Ureter (tissue), 1 donor: Measurements from ENCODE around the gene TM9SF4. TPM values are rescaled to one million over a fixed set of nuclear protein-coding genes. Genes with fewer than 3 reads are reported as not detected.
A peak's percentile ranks its signal among the peaks of the same experiment; 100 is the strongest.

Experiments used
- DNase-seq: peaks from one replicate; pipeline ENCODE4 v3.0.0-alpha.2; 2020; ENCODE audit warnings: low spot score
- total RNA-seq: library from RNA; stranded (reverse); gene quantifications from one replicate; pipeline ENCODE4 v1.2.4, GENCODE V29; 2023
- donor health status: DM: yes; HTN: yes; CAD: no.

TM9SF4 gene
- total RNA-seq, 1 donor from 2014 or later: 69.4 TPM

DNA sequence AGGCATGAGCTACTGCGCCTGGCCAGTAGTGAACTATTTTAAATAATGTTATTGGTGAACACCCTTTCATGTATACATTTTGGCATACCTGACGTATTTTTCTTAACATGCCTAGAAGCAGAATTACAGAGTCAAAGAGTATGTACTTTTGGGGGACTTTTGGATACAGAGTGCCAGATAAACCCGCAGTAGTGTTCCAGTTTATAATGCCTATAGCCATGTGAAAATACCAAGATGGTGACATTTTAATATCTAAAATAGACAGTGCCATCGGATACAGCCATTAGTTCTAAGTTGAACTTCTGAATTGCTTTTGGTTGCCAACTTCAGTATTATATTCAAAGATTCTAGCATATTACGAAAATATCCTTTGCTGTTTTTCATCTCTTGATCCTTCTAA lies 20.3 kb downstream of the TM9SF4 start:
- DNase-seq: no peak

DNA sequence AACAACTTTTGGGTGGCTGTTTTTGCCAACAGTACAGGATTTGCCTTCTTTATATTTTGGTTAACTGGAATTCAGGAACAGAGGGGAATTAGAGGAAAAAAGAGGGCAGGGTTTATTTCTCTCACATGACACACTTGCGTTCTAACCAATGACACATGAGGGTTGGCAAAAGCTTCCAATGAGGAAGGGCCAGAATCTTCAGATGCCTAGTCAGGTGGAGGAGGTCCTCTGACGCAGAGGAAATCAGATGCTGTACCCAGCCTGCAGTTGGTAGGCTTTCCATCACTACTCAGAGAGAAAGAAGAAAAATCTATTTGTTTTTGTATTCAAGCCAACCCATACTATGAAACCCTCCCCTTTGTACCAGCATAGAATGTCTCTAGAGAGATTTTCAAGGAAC lies 20.8 kb downstream of the TM9SF4 start:
- no peak for DNase-seq

DNA sequence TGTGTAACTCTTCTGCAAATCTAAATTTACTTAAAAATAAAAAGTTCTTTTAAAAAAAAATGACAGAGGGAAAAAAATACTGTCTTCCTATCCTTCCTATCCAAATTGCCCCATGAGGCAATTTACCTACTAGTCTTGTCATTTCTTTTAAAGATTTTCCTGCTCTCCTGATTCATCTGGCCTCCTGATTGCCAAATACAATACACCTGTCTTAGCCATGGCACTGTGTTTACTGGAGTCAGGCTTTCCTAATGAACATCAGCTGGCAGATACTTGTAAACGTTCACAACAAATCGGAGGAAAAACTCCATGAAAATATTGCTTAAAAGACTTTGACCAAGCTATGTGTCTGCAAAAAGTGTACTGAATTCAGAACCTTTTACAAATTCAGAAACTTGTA lies 21.5 kb downstream of the TM9SF4 start:
- DNase-seq: no peak

DNA sequence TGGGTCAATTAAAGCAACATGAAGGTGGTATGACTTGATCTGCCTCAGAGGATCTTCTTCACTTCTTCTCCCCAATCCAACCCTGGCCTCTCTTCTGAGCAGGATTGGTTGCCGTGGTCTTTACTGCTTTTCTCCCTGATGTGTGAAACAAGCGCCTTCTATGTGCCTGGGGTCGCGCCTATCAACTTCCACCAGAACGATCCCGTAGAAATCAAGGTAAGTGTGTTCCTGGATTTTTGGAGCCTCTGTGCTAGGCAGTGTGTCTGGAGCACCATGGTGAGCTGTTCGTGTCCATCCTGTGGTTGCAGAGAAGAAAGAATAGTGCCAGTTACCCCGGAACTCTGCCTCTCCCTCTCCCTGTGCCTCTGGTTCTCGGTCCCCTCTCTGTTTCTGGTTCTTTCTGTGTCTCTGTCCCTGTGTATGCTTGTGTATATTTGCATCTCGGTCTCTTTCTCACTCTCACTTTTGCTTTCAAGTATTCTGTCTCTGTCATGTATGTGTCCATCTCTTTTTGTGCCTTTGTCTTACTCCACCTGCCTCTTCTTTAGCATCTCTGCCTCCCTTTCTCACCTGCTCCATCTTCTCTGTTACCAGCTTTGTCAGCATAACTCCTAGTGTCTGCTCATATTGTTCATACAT lies 23.5 kb downstream of the TM9SF4 start:
- no peak for DNase-seq

DNA sequence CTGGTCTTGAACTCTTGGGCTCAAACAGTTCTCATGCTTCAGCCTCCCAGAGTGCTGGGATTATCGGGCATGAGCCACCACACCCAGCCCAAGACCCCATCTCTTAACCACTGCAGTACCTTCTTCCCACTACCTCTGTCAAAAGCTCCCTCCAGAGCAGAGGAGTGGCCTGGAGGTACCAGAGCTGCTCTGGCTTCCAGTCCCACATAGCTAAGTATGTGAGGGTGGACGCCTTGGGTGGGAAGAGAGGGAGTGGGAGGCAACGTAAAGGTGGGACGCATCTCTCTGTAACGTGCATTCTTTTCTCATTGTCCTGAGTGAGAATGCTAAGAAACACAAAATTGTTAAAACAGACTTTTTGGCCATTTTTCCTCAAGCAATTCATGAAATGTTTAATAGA lies 24.5 kb downstream of the TM9SF4 start:
- no peak for DNase-seq

DNA sequence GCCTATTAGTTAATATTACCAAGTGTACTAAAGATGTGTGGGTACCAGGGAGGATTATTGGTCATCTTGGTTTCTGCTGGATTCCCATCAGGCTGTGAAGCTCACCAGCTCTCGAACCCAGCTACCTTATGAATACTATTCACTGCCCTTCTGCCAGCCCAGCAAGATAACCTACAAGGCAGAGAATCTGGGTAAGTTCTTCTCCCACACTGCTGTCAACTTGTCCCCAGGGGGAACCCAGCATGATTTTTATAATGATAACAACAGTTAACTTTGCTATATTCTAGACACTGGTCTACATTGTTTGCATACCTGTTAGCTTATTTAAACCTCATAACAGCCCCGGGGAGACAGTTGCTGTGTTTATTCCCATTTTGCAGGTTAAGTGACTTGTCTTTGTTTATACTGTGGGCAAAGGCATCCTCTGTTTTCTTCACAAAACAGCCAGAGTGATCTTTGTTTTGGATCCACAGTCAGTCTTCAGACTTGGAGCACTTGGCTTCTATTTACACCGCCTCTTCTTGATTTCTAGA lies 26.5 kb downstream of the TM9SF4 start:
- DNase-seq: no peak

DNA sequence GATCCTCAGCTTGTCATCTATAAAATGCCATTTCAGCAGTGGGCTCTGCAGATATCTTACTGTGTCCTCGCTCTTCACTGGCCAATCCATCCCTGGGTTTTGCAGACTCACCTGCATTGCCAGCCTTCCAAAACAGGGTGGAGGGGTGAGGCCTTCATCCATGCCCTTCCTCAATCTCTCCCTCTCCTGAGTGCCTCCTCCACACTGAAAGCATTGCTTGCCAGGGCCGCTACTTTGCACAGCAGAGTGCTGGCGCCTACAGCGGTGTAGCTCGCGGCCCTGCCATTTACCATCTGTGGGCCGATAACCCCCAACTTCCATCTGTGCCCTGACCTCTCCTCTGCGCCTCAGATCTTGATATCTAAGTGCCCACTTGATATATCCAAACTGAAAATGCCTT lies 29.4 kb downstream of the TM9SF4 start:
- no peak for DNase-seq

DNA sequence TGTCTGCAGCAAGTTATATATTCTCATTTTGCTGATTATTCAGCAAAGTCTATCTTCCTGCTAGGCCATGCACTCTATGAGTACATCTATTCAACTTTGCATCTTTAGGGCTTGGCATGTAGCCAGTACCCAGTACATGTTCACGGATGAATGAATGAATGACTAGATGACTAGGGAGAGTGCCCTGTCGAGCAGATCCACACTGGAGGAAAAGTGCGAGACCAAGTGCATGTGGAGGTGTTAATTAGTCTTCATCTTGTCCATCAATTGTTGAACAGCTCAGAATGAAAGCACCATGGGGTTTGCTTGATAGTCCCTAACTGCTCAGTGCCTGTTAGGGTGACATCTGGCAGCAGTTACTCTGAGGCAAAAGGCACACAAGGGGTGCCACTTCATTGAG lies 30.4 kb downstream of the TM9SF4 start:
- DNase-seq: no peak

DNA sequence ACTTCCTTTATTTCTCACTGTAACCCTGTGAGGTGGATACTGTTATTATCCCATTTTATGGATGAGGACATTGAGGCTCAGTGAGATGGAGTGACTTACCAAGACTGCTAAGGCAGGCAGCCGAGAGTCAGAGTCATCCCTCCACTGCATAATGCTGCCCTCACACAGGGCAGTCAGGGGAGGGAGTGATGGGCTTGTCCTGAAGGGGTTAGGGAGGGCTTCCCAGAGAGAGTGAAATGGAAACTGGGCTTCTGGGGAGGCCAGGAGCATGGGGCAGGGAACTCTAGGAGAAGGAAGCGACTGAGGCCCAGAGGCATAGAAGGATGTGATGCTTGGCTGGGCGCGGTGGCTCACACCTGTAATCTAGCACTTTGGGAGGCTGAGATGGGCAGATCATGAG lies 31.1 kb downstream of the TM9SF4 start:
- DNase-seq: no peak

DNA sequence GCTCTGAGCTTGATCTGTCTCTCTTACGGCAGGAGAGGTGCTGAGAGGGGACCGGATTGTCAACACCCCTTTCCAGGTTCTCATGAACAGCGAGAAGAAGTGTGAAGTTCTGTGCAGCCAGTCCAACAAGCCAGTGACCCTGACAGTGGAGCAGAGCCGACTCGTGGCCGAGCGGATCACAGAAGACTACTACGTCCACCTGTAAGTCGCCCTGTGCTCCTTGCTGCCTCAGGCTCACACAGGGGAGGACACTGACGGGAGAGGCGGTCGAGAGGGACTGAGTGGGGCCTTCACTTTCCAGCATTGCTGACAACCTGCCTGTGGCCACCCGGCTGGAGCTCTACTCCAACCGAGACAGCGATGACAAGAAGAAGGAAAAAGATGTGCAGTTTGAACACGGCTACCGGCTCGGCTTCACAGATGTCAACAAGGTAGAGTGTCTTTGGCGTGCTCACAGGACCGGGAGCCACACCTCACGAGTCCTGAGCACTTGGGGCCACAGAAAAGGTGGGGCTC lies 32.0 kb downstream of the TM9SF4 start:
- DNase-seq: no peak

DNA sequence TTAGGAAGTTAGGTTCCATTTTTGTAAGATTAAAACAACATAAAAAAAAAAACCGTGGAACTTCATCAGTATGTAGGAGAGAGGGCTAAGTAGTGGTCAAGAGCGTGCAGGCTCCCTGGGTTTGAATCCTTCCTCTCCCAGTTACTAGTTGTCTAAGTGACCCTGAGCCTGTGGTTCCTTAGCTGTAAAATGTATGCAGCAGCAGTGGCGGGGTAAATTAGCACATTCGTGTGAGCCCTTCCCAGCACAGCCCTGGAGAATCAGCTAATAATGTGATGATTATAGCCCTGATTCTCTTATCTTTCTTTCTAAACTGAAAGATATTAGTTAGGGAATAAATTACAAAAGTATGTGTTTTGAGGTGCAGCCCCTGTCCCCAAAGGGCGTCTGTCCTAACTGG lies 32.6 kb downstream of the TM9SF4 start:
- DNase-seq: no peak

DNA sequence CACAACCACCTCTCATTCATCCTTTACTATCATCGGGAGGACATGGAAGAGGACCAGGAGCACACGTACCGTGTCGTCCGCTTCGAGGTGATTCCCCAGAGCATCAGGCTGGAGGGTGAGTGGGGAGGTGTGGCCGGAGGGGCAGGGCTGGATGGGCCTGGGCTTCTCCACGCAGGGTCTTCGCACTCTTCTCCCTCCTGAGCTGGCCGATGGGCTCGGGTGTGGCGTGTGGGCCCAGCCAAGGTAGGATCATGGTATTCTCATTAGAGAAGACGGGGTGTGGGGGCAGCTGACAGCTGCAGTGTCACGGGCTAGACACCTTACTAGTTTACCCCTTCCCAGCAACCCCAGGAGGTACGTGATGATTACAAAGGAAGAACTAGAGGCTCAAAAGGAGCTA lies 33.5 kb downstream of the TM9SF4 start:
- DNase-seq: no peak

DNA sequence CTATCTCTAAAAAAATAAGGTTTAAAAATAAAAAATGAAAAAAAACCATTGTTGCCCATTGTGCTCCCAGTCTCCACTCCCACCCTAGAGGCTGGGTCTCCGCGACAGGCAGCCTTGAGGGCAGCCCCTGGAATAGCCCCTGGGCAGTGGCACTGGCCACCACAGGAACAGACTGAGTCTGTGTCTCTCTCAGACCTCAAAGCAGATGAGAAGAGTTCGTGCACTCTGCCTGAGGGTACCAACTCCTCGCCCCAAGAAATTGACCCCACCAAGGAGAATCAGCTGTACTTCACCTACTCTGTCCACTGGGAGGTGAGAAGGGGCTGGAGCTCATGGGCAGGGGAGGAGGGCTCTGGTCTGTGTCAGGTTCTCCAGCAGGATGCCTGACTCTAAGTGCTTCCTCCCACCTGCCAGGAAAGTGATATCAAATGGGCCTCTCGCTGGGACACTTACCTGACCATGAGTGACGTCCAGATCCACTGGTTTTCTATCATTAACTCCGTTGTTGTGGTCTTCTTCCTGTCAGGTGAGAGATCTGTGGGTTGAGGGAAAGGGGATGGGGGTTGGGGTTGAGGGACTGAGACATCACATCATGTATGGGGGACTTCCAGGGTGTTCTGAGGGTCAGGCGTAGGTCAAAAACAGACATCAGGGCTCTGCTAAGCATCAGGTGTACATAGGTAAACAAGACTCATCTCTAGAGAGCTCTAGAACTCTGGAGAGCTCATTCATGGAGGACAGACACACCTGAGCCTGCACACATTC lies 35.6 kb downstream of the TM9SF4 start:
- no peak for DNase-seq

DNA sequence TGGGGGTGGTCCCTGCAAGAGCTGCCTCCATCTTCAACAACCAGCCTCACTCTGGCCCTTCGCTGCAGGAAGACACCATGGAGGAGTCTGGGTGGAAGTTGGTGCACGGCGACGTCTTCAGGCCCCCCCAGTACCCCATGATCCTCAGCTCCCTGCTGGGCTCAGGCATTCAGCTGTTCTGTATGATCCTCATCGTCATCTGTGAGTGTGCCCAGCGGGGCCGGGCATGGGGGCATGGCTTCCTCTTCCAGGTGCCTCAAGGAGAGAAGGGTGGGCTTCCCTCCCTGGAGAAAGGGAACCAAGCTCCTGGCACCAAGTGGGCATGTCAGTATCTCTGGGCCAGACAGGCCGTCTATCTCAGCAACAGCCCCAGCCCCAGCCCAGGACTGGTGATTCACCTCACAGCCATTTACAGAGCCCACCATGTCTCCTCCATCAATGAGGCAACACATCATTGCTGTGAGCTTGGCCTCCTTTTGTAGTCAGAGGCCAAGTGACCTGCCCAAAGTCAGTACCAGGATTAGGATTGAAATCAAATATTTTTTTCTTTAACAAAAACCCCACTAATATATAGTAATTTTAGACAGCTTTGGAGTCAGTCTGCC lies 40.2 kb downstream of the TM9SF4 start:
- DNase-seq: no peak

DNA sequence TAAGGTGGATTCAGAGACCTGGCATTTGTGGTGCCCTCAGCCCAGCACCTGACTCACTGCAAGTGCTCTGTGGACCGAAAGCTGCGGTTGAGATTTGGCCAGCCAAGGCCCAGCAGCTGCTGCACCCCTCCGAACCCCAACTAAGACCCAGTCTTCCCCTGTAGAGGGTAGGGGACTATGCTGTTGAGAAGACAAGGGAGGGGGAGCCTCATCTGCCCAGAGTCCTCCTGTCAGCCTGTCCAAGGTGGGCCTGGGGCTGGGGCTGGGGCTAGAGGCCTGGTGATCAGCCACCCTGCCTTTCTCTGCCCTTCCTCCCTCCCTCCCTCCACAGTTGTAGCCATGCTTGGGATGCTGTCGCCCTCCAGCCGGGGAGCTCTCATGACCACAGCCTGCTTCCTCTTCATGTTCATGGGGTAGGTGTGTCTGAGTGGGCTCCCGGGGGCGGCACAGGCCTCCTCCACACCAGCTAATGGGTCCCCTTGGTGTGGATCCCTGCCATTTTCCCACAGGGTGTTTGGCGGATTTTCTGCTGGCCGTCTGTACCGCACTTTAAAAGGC lies 40.9 kb downstream of the TM9SF4 start:
- no peak for DNase-seq

DNA sequence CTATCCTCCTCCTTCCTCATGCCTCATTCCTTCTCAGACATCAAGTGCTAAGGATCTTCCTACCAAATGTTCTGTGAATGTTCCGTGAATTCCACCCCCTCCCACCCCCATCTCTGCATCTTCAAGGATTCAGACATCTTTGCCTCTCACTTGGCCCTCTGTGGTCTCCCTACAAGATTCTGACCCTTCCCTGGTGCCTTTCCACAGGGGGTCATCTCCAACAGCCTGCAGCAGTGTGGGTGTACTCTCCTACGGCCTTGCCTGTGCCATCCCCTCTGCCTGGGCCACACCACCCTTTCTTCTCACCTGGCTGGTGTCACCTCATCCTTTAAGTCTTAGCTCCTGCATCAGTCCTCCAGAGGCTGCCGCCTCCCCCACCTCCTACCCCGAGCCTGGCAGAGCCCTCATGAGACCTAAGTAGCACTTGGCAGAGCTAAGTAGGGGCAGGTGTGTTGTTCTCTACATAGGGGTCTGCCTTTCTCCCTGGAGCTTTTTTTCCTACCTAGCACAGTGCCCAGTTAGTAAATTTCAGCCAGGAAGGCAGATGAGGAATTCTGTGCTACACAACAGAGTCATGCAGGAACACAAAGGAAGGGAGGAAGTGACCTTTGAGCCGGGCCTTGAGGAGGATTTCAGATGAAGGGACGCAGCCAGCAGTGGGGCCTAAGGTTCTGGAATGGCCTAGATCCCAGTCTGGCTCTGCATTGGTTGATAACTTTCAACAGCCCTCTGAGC lies 43.1 kb downstream of the TM9SF4 start:
- no peak for DNase-seq

DNA sequence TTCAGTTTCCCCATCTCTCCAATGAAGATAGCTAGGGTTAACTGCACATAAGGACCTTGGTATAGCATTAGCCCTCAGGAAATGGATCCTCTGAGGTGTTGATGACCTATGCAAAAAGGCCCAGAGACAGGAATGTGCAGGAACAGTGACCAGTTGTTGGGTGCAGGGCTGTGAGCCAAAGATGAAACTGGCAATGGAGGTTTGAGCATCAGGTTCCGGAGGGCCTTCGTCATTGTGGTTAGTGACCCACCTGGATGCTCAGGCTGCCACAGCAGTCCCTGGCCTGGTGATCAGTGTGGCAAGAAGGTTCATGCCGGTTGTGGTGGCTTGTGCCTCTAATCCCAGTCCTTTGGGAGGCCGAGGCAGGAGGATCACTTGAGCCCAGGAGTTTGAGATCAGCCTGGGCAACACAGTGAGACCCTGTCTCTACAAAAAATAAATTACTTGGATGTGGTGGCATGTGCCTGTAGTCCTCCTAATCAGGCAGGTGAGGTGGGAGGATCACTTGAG lies 43.7 kb downstream of the TM9SF4 start:
- no peak for DNase-seq

DNA sequence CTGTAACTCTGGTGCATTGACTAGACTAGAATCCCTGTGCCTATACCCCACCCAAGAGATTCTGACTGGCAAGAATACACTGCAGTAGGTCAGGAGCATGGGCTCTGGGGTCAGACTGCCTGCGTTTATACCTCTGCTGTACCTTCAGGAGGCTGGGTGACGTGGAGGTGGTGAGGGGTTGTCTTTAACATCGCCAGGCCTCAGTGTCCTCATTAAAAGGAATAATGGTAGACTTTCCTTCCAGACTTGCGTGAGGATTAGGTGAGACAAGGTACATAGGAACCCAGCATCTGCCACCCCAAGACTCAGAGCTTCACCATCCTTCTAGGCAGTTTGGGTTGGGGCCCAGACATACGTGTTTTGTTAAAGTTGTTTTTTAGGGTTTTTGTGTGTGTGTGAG lies 44.3 kb downstream of the TM9SF4 start:
- no peak for DNase-seq

DNA sequence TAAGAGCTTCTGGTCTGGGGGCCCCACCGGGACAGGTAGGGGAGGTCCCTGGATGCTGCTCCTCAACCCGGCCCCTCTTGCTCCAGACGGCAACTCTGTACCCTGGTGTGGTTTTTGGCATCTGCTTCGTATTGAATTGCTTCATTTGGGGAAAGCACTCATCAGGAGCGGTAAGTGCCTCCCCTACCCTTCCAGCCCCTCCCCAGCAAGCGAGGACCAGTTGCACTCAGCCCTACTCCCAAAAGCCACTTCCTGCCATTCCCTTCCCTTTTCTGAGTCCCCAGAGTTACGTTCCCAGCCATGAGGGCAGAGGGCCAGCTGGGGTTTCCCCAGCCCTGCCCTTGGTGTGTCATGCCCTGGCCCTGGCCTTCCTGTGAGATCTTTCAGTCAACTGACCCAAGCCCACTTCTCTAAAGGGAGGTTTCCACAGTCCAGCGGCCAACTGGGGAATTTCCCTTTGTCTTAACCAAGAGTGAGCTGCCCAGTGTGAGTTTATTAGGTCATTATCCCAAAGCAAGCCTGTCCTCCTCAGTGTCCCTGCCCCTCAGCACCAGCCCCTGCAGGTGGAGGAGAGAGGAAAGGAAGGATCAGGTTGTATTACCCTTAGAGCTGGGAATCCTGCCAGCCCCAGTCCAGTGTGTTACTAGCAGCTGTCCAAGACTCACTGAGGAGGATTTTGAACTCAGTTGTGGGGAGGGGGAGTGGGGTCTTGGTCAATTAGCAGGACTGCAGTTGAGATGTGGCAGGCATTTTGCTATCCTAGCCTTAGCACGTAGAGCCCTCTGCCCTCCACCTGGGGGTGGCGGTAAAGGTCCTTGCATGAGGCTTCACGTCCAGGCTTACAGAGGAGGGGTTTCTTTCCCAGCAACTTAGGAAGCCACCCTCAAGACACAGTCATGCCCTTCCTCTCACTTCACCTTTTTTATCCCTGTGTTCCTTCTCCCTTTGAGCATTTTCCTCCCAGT lies 45.8 kb downstream of the TM9SF4 start:
- peak; percentile 72 for DNase-seq

DNA sequence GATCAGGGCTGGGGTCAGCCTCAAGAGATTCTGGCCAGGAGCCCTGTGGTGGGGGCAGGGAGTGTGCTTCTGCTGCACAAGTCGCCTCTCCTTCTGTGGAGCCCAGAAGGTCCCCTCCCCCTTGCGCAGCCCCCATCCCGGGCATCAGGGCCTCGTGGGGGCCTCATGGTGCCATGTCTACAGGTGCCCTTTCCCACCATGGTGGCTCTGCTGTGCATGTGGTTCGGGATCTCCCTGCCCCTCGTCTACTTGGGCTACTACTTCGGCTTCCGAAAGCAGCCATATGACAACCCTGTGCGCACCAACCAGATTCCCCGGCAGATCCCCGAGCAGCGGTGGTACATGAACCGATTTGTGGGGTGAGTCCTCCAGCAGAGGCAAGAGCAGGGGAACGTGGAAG lies 48.1 kb downstream of the TM9SF4 start:
- DNase-seq: no peak
